HCT116 (cell line): ENCODE results near the gene TMEM60. TPM values are rescaled to one million over a fixed set of nuclear protein-coding genes. Genes with fewer than 3 reads are reported as not detected.

Experiments used
- ATAC-seq: fragments of 200-7000 bp; cut with Tn5 transposase; 2 replicates; pipeline ENCODE4 v1.9.1; 2020; ENCODE audit warnings: mild to moderate bottlenecking, moderate library complexity
- Bru-seq: library from RNA; stranded (reverse); fragments of 400-500 nt; gene quantifications from one replicate; lab custom pipeline; 2021; lab: Mats Ljungman, UMichigan
- BruChase-seq, 2 experiments: library from RNA; stranded (reverse); fragments of 400-500 nt; gene quantifications; one replicate each; lab custom pipeline; 2021; lab: Mats Ljungman, UMichigan
- BruUV-seq: library from RNA; stranded (reverse); fragments of 400-500 nt; replicated peaks from 2 replicates; lab custom pipeline; 2021; lab: Mats Ljungman, UMichigan
- CTCF ChIA-PET: fragments of 300-600 bp; sonication (Branson Sonifier 250); formaldehyde crosslinking; loops from one replicate; lab custom pipeline; 2021; ENCODE audit warnings: antibody characterized with exemption; lab: Charles Lee
- POLR2A ChIA-PET: fragments of 300-600, 350-600 bp; sonication (Branson Sonifier 250); formaldehyde crosslinking; loops from one replicate; lab custom pipeline; 2021; ENCODE audit warnings: antibody characterized with exemption; lab: Charles Lee
- RAD21 ChIA-PET, 2 experiments: fragments of 300-600 bp; sonication (Branson Sonifier 250); formaldehyde crosslinking; loops; one replicate each; lab custom pipeline; 2023; ENCODE audit warnings: low total read pairs in 2 of 2; ENCODE audit not compliant: uncharacterized antibody in 2 of 2, unreplicated experiment in 2 of 2, low non-redundant PET in 1 of 2; lab: Charles Lee
- DNase-seq: peaks from one replicate; pipeline ENCODE4 v3.0.0-alpha.2; 2010; ENCODE audit warnings: low read depth, low spot score
- H2AFZ ChIP-seq: fragments of 200-600 bp; shearing (Covaris generic), sonication (generic); 2 replicates; pipeline ENCODE4 v1.6.1; 2017; ENCODE audit warnings: low read depth, mixed run types, mixed read lengths, antibody characterized with exemption, low read length; ENCODE audit not compliant: poor library complexity, severe bottlenecking
- H3K27ac ChIP-seq: 2 replicates; pipeline ENCODE4 v1.5.1; 2012; ENCODE audit warnings: low read depth, low read length
- H3K27me3 ChIP-seq: fragments of 200-600 bp; sonication (generic); 2 replicates; pipeline ENCODE4 v1.6.1; 2016; ENCODE audit warnings: mixed run types, low read length, mixed read lengths; ENCODE audit not compliant: insufficient read depth
- H3K36me3 ChIP-seq, 2 experiments: fragments of 200-500 bp in 1 of 2; fragments of 200-600 bp in 1 of 2; sonication (Bioruptor generic) in 1 of 2; sonication (generic) in 1 of 2; 2 replicates each; pipeline versions ENCODE4 v1.5.1 to v1.6.1; 2014 to 2016; ENCODE audit warnings: low read length in 2 of 2, inconsistent platforms in 1 of 2, mixed read lengths in 1 of 2, mixed run types in 1 of 2; ENCODE audit not compliant: insufficient read depth in 2 of 2, control insufficient read depth in 1 of 2
- H3K4me1 ChIP-seq, 2 experiments: fragments of 200-600 bp in 1 of 2; sonication (generic) in 1 of 2; 2 replicates each; pipeline versions ENCODE4 v1.5.1 to v1.6.1; 2012 to 2017; ENCODE audit warnings: low read length in 2 of 2, inconsistent platforms in 1 of 2, mild to moderate bottlenecking in 1 of 2, mixed read lengths in 1 of 2, mixed run types in 1 of 2, moderate library complexity in 1 of 2; ENCODE audit not compliant: insufficient read depth in 2 of 2, control insufficient read depth in 1 of 2
- H3K4me2 ChIP-seq: fragments of 200-600 bp; sonication (generic); 2 replicates; pipeline ENCODE4 v1.6.1; 2017; ENCODE audit warnings: mixed run types, low read length, mixed read lengths
- H3K4me3 ChIP-seq, 2 experiments: fragments of 200-600 bp in 1 of 2; sonication (generic) in 1 of 2; replicated peaks in 1 of 2; 2 replicates each; pipeline ENCODE4 v1.5.1; 2011 to 2016; ENCODE audit warnings: low read length in 2 of 2, control low read depth in 1 of 2, low read depth in 1 of 2, mild to moderate bottlenecking in 1 of 2, mixed read lengths in 1 of 2, mixed run types in 1 of 2
- H3K79me2 ChIP-seq: fragments of 200-600 bp; sonication (generic); 2 replicates; pipeline ENCODE4 v1.6.1; 2017; ENCODE audit warnings: mild to moderate bottlenecking, mixed run types, low read length, moderate library complexity, mixed read lengths; ENCODE audit not compliant: insufficient read depth
- H3K9ac ChIP-seq: fragments of 200-600 bp; sonication (generic); 2 replicates; pipeline ENCODE4 v1.6.1; 2016; ENCODE audit warnings: low read length, mixed read lengths
- H3K9me2 ChIP-seq: fragments of 200-600 bp; sonication (generic), shearing (Covaris generic); 2 replicates; pipeline ENCODE4 v1.6.1; 2017; ENCODE audit warnings: mixed run types, mild to moderate bottlenecking, moderate library complexity; ENCODE audit not compliant: insufficient read depth
- H3K9me3 ChIP-seq, 2 experiments: fragments of 200-500 bp in 1 of 2; fragments of 200-600 bp in 1 of 2; sonication (Bioruptor generic) in 1 of 2; sonication (generic) in 1 of 2; 2 replicates each; pipeline ENCODE4 v1.6.1; 2014 to 2017; ENCODE audit warnings: low read length in 2 of 2, mixed read lengths in 2 of 2, inconsistent platforms in 1 of 2, low read depth in 1 of 2, mild to moderate bottlenecking in 1 of 2, mixed run types in 1 of 2, moderate library complexity in 1 of 2; ENCODE audit not compliant: control insufficient read depth in 1 of 2, insufficient read depth in 1 of 2
- H4K20me1 ChIP-seq: fragments of 200-600 bp; sonication (generic), shearing (Covaris generic); 2 replicates; pipeline ENCODE4 v1.6.1; 2017; ENCODE audit warnings: mixed run types, mild to moderate bottlenecking, moderate library complexity; ENCODE audit not compliant: insufficient read depth
- ATF3 ChIP-seq: IDR thresholded peaks from 2 replicates; pipeline ENCODE4 v1.6.1; 2012
- CBX3 ChIP-seq: IDR thresholded peaks from 2 replicates; pipeline ENCODE4 v1.6.1; 2012; ENCODE audit warnings: low read depth
- CEBPB ChIP-seq: IDR thresholded peaks from 2 replicates; pipeline ENCODE4 v1.6.1; 2012; ENCODE audit warnings: low read depth
- CTCF ChIP-seq, 3 experiments: fragments of 200-600 bp in 1 of 3; sonication (generic) in 1 of 3; IDR thresholded peaks in 2 of 3; conservative IDR thresholded peaks in 1 of 3; 2 replicates each; pipeline ENCODE4 v1.5.1; 2012 to 2017; ENCODE audit warnings: low read depth in 2 of 3, low read length in 2 of 3, antibody characterized with exemption in 1 of 3, borderline replicate concordance in 1 of 3, control low read depth in 1 of 3, mild to moderate bottlenecking in 1 of 3, mixed read lengths in 1 of 3, mixed run types in 1 of 3, moderate library complexity in 1 of 3; ENCODE audit not compliant: insufficient read depth in 1 of 3
- EGR1 ChIP-seq: IDR thresholded peaks from 2 replicates; pipeline ENCODE4 v1.6.1; 2012; ENCODE audit warnings: low read depth
- ELF1 ChIP-seq: IDR thresholded peaks from 2 replicates; pipeline ENCODE4 v1.6.1; 2012; ENCODE audit warnings: low read depth, borderline replicate concordance
- MAX ChIP-seq: IDR thresholded peaks from 2 replicates; pipeline ENCODE4 v1.6.1; 2012
- POLR2A ChIP-seq: IDR thresholded peaks from 2 replicates; pipeline ENCODE4 v1.7.0; 2011; ENCODE audit warnings: borderline replicate concordance; ENCODE audit not compliant: insufficient read depth, insufficient read length; ENCODE audit errors: extremely low read depth
- POLR2AphosphoS5 ChIP-seq: IDR thresholded peaks from 2 replicates; pipeline ENCODE4 v1.6.1; 2011; ENCODE audit warnings: mild to moderate bottlenecking, low read depth, low read length, moderate library complexity
- RAD21 ChIP-seq: IDR thresholded peaks from 2 replicates; pipeline ENCODE4 v1.6.1; 2012; ENCODE audit warnings: low read depth, mild to moderate bottlenecking
- REST ChIP-seq: IDR thresholded peaks from 2 replicates; pipeline ENCODE4 v1.6.1; 2012; ENCODE audit warnings: low read depth
- SIN3A ChIP-seq: IDR thresholded peaks from 2 replicates; pipeline ENCODE4 v1.6.1; 2012; ENCODE audit warnings: low read depth
- SP1 ChIP-seq: IDR thresholded peaks from 2 replicates; pipeline ENCODE4 v1.6.1; 2012; ENCODE audit warnings: low read depth
- SRF ChIP-seq: IDR thresholded peaks from 2 replicates; pipeline ENCODE4 v1.6.1; 2012; ENCODE audit warnings: low read depth
- TCF7L2 ChIP-seq: IDR thresholded peaks from 2 replicates; pipeline ENCODE4 v1.7.0; 2011; ENCODE audit warnings: borderline replicate concordance, inconsistent platforms; ENCODE audit not compliant: insufficient read depth, insufficient read length; ENCODE audit errors: extremely low read depth
- YY1 ChIP-seq: IDR thresholded peaks from 2 replicates; pipeline ENCODE4 v1.6.1; 2011; ENCODE audit warnings: low read length, low read depth, moderate library complexity, mild to moderate bottlenecking; ENCODE audit not compliant: insufficient replicate concordance; ENCODE audit errors: extremely low read depth
- ZNF274 ChIP-seq: fragments of 200-500 bp; sonication (Bioruptor generic); IDR thresholded peaks from 2 replicates; pipeline ENCODE4 v1.6.1; 2014; ENCODE audit warnings: mild to moderate bottlenecking, low read depth, low read length, inconsistent platforms
- intact Hi-C: fragments of 100-400 bp; cut with micrococcal nuclease; formaldehyde crosslinking; loops from 2 replicates; pipeline ENCODE4 v1.10.0; 2022
- long read RNA-seq: library from polyadenylated mRNA; unstranded; transcript quantifications from one replicate; pipeline ENCODE4 v2.0.0, GENCODE V29; 2021; ENCODE audit not compliant: unreplicated experiment
- polyA plus RNA-seq: library from polyadenylated mRNA; unstranded; fragments of >200 nt; gene quantifications from 2 replicates; pipeline ENCODE4 v1.2.1, GENCODE V29; 2012; ENCODE audit warnings: missing spikeins
- total RNA-seq: library from RNA; stranded (reverse); gene quantifications from one replicate; pipeline ENCODE4 v1.2.1, GENCODE V29; 2021; ENCODE audit not compliant: unreplicated experiment

TMEM60 gene
- 10.3 TPM for total RNA-seq
- polyA plus RNA-seq, result 5.1 and 9.4 TPM in 2 replicates
- Bru-seq, nascent RNA, result percentile 77 among the genes with signal in this experiment
- BruChase-seq, experiment 1, labeled RNA remaining after a 6-hour chase, result percentile 53 among the genes with signal in this experiment
- BruChase-seq, experiment 2, labeled RNA remaining after a 2-hour chase, result percentile 82 among the genes with signal in this experiment
- long read RNA-seq, transcript TMEM60-201 (2 exons, 1,023 nt), result major isoform, 5 of 19 reads
- long read RNA-seq, partial matches to known transcripts, result 0 of 19 reads
- long read RNA-seq, other reads (novel, unspliced or antisense), result 14 of 19 reads

GRCh38 chr7:77798394-77799077, at the start of gene TMEM60, which contains the start of gene PHTF2:
Gene TMEM60 (minus strand): TSS chr7:77798434. CDS start chr7:77794373, 4,061 bp downstream.
Gene PHTF2 (plus strand): TSS chr7:77798773.
- H3K27me3 ChIP-seq, result no peaks in the 10 kb centered on the region
- H3K9ac ChIP-seq, result peak within 1 kb of the TSS; percentile 79
- no peaks in the 10 kb centered on the region for H3K9me3 ChIP-seq
- H3K9me2 ChIP-seq, result no peaks in the 10 kb centered on the region
- ATAC-seq (peak; percentile 92), DNase-seq (peak; percentile 99)
- H2AFZ ChIP-seq, result no peak within 1 kb of the TSS
- TF ChIP-seq REST (no peak), EGR1 (peak; percentile 32; the same call in 1 of the 2 replicates), SRF (no peak), RAD21 (peak; percentile 48), POLR2AphosphoS5 (peak; percentile 71), SIN3A (peak; percentile 26; the same call in 1 of the 2 replicates), SP1 (peak; percentile 99), MAX (peak; percentile 88), POLR2A (peak; percentile 62), TCF7L2 (peak; percentile 96), ELF1 (peak; percentile 47; the same call in 1 of the 2 replicates), CBX3 (0 out of 2 replicates have a peak, but pooled peaks have one; percentile 41), CEBPB (no peak), ATF3 (no peak), CTCF (IDR thresholded peaks at IDR 0.05 in 2 of 3, conservative IDR thresholded peaks at IDR 0.05 in 1 of 3; ENCODE audit: borderline replicate concordance in 1 of 3, insufficient read depth in 1 of 3, low read depth in 2 of 3, low read length in 2 of 3) (peak; percentile 3 to 45 (median 37); a peak in 3 of 6 replicates), YY1 (peak; percentile 74), ZNF274 (no peak)
- no peaks in the 10 kb centered on the region for H4K20me1 ChIP-seq
- RAD21 ChIA-PET, result no interaction called here
- no TSS peak for BruUV-seq
- H3K36me3 ChIP-seq, result 0 out of 4 replicates have a peak, but pooled peaks cover 0 to 4% of the 10 kb centered on the region in 2 experiments
- intact Hi-C loops, result no loop called here
- CTCF ChIA-PET, result interaction anchor here (1.7 kb wide), 1 partner anchor 147 kb away, joined by 4 read pairs; no protein-coding TSS in a partner anchor
- H3K4me2 ChIP-seq, result peak within 1 kb of the TSS; percentile 82
- peak within 1 kb of the TSS; percentile 88 to 95 for H3K4me3 ChIP-seq
- peaks cover 75% of the 10 kb centered on the region for H3K79me2 ChIP-seq
- POLR2A ChIA-PET, result interaction anchor here (0.8 kb wide), 1 partner anchor 36 kb away, joined by 3 read pairs; no protein-coding TSS in a partner anchor
- H3K4me1 ChIP-seq, result peaks cover 3 to 17% of the 10 kb centered on the region in 2 experiments; a peak in 3 of 4 replicates
- peak within 1 kb of the TSS; percentile 76 for H3K27ac ChIP-seq
